AML-193 (cell line): Measurements from ENCODE around the gene BICRAL.
A peak's percentile ranks its signal among the peaks of the same experiment; 100 is the strongest.
"Not testable (repeated sequence)": the region's sequence is repeated elsewhere in the genome, so short reads cannot be mapped to it uniquely, and the experiment has no call there.

ENCODE experiments used
- DNase-seq, 2 experiments: peaks; one replicate each; lab custom pipeline; 2025; lab: John Stamatoyannopoulos, UW

BICRAL gene

GRCh38 chr6:42894041-42894828 lies 112.4 kb downstream of the BICRAL start:
- DNase-seq, result peak; percentile 56 to 57

- DNase-seq, result no peak
Observed at GRCh38 chr6:42896178-42896719, 114.4 kb downstream of the BICRAL start.

GRCh38 chr6:42898891-42899361 lies 117.1 kb downstream of the BICRAL start:
- DNase-seq, result peak; percentile 71 to 84

- no peak for DNase-seq
Observed at GRCh38 chr6:42899871-42900270, 118.0 kb downstream of the BICRAL start.

GRCh38 chr6:42901538-42901957 lies 119.7 kb downstream of the BICRAL start:
- DNase-seq, result peak; percentile 83 to 92

GRCh38 chr6:42902429-42903263 lies 120.8 kb downstream of the BICRAL start:
- not testable (repeated sequence) for DNase-seq

GRCh38 chr6:42904467-42904866 lies 122.6 kb downstream of the BICRAL start:
- no peak for DNase-seq

GRCh38 chr6:42907336-42907735 lies 125.5 kb downstream of the BICRAL start:
- DNase-seq, result no peak

- DNase-seq, result no peak
Observed at GRCh38 chr6:42909835-42910234, 128.0 kb downstream of the BICRAL start.

- DNase-seq, result no peak
Observed at GRCh38 chr6:42911171-42912021, 129.5 kb downstream of the BICRAL start.

- DNase-seq, result no peak
Observed at GRCh38 chr6:42914546-42914945, 132.7 kb downstream of the BICRAL start.

GRCh38 chr6:42915732-42916131 lies 133.9 kb downstream of the BICRAL start, which contains the start of gene PTCRA:
PTCRA (plus strand) TSS chr6:42916053; CDS start chr6:42916070, 17 bp downstream.
- no peak for DNase-seq

- no peak for DNase-seq
Observed at GRCh38 chr6:42916288-42916687, 134.4 kb downstream of the BICRAL start.
